ENCODE results near the gene EPN3.

Gene EPN3

GRCh38 chr17:50563092-50563511 is 30.6 kb downstream of the EPN3 start:
- no peaks in the 10 kb centered on the region for H3K36me3 Mint-ChIP-seq (ENCODE audit: low read depth)
- H3K4me3 Mint-ChIP-seq: peak overlapping the region; percentile 84 to 90 (median 89)
- TF ChIP-seq, protein P1, sequence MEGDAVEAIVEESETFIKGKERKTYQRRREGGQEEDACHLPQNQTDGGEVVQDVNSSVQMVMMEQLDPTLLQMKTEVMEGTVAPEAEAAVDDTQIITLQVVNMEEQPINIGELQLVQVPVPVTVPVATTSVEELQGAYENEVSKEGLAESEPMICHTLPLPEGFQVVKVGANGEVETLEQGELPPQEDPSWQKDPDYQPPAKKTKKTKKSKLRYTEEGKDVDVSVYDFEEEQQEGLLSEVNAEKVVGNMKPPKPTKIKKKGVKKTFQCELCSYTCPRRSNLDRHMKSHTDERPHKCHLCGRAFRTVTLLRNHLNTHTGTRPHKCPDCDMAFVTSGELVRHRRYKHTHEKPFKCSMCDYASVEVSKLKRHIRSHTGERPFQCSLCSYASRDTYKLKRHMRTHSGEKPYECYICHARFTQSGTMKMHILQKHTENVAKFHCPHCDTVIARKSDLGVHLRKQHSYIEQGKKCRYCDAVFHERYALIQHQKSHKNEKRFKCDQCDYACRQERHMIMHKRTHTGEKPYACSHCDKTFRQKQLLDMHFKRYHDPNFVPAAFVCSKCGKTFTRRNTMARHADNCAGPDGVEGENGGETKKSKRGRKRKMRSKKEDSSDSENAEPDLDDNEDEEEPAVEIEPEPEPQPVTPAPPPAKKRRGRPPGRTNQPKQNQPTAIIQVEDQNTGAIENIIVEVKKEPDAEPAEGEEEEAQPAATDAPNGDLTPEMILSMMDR (IDR thresholded peaks at IDR 0.05; ENCODE audit: unreplicated experiment in 3 of 3): peak in 1 of 3 experiments; percentile 20
- H3K9me3 Mint-ChIP-seq: no peaks in the 10 kb centered on the region
- H3K27ac Mint-ChIP-seq: peak overlapping the region; percentile 52 to 99 (median 92)
- H3K27me3 Mint-ChIP-seq (ENCODE audit: low read depth): peaks cover 74% of the 10 kb centered on the region
- peaks cover 64% of the 10 kb centered on the region for H3K4me1 Mint-ChIP-seq

DNA sequence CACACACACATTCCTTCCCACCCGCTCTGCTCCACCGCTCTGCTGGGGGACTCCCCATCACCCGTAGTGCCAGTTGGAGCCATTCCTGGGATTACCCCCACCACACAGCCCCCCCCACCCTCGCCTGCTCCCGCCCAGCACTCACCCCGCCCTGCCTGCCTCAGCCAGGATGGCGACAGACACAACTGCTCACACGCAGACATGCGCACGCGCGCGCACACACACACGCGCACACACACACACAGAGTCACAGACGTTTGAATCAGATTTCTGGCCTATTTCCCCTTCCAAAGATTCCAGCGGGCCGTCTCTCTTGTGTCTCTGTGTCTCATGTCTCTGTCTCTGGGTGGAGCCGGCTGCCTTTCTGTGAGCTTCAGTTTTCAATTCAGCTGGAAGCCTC is 32.4 kb downstream of the EPN3 start:
- H3K4me1 Mint-ChIP-seq: peaks cover 60% of the 10 kb centered on the region
- H3K36me3 Mint-ChIP-seq (ENCODE audit: low read depth): peaks cover 2% of the 10 kb centered on the region
- H3K27ac Mint-ChIP-seq: peak overlapping the region; percentile 86 to 99 (median 92)
- H3K4me3 Mint-ChIP-seq: peak overlapping the region; percentile 73 to 81 (median 81)
- no peaks in the 10 kb centered on the region for H3K9me3 Mint-ChIP-seq
- peaks cover 58% of the 10 kb centered on the region for H3K27me3 Mint-ChIP-seq (ENCODE audit: low read depth)
- TF ChIP-seq, protein P1 (IDR thresholded peaks at IDR 0.05; ENCODE audit: unreplicated experiment in 3 of 3): no peak

DNA sequence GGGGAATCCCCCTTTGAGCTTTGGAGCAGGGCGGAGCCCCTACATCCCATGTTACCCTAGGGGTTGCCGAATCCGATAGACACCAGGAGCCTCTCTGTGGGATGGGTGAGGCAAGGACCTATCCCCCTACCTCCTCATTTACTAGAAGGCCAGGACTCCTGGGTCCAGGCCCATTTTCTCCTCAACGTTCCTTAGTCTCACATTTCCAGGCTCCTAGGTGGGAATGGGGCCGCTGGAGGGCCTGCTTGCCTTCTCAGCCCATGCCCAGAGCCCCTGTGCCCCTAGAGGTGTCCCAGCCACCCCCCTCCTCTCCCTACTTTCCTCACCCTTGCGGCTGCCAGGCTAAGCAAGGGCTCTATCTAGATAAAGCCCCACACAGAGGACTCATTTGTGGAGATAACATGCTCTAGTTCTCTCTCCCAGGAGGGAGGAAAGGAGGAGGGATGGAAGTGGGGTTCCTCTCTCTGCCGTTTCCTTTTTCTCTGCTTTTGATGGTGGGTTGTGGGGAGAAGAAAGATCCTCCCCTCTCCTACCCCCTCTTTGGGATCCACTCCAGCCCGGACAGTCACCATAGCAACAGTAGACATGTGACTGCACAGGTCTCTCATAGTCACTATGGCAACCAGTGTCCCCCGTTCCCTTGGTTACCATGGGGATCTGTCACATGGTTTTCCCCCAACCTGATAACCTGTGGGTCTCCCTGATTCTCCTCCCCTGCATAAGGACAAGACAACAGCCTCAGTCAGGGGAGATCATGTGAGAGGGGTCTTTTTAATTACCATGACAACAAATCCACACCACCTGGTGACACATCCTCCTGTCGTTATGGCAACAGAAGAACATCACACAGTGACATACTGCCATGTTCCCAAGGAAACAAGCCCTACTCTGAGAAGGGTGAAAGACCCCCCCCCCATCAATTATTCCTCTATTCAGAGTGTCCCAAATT is 33.1 kb downstream of the EPN3 start:
- peaks cover 57% of the 10 kb centered on the region for H3K27me3 Mint-ChIP-seq (ENCODE audit: low read depth)
- TF ChIP-seq, protein P1 (IDR thresholded peaks at IDR 0.05; ENCODE audit: unreplicated experiment in 3 of 3): no peak
- peaks cover 60% of the 10 kb centered on the region for H3K4me1 Mint-ChIP-seq
- no peaks in the 10 kb centered on the region for H3K9me3 Mint-ChIP-seq
- H3K36me3 Mint-ChIP-seq (ENCODE audit: low read depth): peaks cover 4% of the 10 kb centered on the region
- H3K27ac Mint-ChIP-seq: peak overlapping the region; percentile 86 to 99 (median 92)
- H3K4me3 Mint-ChIP-seq: peak overlapping the region; percentile 54 to 65 (median 61)

DNA sequence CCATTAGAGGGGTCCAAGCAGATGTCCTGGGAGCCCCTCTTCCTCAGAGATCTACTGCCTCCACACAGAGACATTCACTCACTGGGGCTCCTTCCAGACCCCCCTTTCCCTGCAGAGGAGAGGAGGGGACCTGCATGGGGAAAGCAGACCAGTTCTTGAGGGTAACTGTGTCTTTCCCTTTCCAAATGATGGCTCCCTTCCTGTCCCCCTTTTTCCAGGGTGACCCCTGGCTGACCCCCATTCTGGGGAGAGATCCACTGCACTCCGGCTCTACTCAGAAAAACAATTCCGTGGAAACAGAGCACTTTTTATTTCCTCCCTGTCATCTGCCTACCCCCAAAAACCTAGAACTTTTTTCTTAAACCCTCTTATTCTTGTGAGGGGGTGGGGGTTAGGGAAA is 34.4 kb downstream of the EPN3 start:
- H3K27me3 Mint-ChIP-seq (ENCODE audit: low read depth): peaks cover 57% of the 10 kb centered on the region
- TF ChIP-seq, protein P1 (IDR thresholded peaks at IDR 0.05; ENCODE audit: unreplicated experiment in 3 of 3): no peak
- H3K4me1 Mint-ChIP-seq: peaks cover 60% of the 10 kb centered on the region
- peak overlapping the region in 2 of 3 experiments; percentile 50 to 61 for H3K4me3 Mint-ChIP-seq
- H3K9me3 Mint-ChIP-seq: no peaks in the 10 kb centered on the region
- peak overlapping the region; percentile 29 to 92 (median 70) for H3K27ac Mint-ChIP-seq
- H3K36me3 Mint-ChIP-seq (ENCODE audit: low read depth): peaks cover 12% of the 10 kb centered on the region

DNA sequence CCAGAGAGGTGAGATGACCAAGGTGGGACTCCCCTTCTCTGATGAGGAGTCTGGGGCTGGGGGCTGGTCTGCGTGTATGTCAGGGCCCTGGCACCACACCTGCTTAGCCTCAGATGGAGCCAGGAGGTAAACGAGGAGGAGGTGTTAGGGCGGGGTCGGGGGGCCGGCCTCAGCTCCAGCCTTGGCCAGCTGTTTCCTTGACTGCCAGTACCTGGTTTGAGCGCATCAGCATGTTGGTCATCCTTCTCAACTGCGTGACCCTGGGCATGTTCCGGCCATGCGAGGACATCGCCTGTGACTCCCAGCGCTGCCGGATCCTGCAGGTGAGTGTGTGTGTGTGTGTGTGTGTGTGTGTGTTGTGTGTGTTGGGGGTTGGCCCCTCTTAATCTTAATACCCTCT is 36.1 kb downstream of the EPN3 start:
- TF ChIP-seq, protein P1 (IDR thresholded peaks at IDR 0.05; ENCODE audit: unreplicated experiment in 3 of 3): no peak

More for the DNA sequence above, 36.1 kb downstream of the EPN3 start:
- Mint-ChIP-seq H3K9me3 (no peaks in the 10 kb centered on the region), H3K4me3 (no peak overlapping the region), H3K36me3 (ENCODE audit: low read depth) (peaks cover 21% of the 10 kb centered on the region), H3K4me1 (peaks cover 48% of the 10 kb centered on the region), H3K27me3 (ENCODE audit: low read depth) (peaks cover 40% of the 10 kb centered on the region), H3K27ac (no peak overlapping the region)
